ENCODE data around the gene CAPN5.
A peak's percentile ranks its signal among the peaks of the same experiment; 100 is the strongest.
"Not testable (repeated sequence)": the region's sequence is repeated elsewhere in the genome, so short reads cannot be mapped to it uniquely, and the experiment has no call there.

CAPN5 gene

GRCh38 chr11:77066229-77067042, at the start of gene CAPN5:
CAPN5 (plus strand) TSS chr11:77066971; CDS start chr11:77084887, 17,916 bp downstream.
- DNase-seq = peak; percentile 95

DNA sequence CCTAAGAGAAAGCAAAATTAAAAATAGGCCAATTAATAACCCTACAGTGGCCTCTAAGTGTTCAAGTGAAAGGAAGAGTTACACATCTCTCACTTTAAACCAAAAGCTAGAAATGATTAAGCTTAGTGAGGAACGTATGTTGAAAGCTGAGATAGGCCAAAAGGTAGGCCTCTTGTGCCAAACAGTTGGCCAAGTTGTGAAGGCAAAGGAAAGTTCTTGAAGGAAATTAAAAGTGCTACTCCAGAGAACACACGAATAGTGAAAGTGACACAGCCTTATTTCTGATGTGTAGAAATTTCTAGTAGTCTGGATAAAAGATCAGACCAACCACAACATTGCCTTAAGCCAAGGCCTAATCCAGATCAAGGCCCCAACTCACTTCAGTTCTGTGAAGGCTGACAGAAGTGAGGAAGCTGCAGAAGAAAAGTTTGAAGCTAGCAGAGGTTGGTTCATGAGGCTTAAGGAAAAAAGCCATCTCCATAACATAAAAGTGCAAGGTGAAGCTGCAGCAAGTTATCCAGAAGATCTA, 48.3 kb upstream of the CAPN5 start:
- not testable (repeated sequence) for DNase-seq

- DNase-seq = no peak
Measured at GRCh38 chr11:77019976-77020595, 46.7 kb upstream of the CAPN5 start.

GRCh38 chr11:77020734-77021133, 46.0 kb upstream of the CAPN5 start:
- DNase-seq = no peak

GRCh38 chr11:77024745-77025144, 42.0 kb upstream of the CAPN5 start:
- DNase-seq = no peak

DNA sequence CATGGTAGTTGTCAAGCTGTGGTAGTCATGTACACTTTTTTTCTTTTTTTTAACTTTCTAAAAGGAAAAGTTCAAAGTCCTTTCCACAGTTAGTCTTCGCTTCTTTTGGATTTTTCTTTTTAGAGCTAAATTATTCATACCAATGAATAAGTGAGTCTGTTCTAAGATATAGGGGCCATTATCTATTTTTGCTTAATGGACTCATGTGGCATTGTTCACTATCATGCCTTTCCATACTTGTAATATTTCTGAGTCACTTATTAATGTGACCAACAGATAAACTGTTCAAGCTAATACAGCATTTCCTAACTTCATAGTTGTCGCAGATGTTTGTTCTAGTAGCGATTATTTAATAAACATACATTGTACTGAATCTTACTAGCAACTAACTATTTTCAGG, 40.5 kb upstream of the CAPN5 start:
- no peak for DNase-seq

DNA sequence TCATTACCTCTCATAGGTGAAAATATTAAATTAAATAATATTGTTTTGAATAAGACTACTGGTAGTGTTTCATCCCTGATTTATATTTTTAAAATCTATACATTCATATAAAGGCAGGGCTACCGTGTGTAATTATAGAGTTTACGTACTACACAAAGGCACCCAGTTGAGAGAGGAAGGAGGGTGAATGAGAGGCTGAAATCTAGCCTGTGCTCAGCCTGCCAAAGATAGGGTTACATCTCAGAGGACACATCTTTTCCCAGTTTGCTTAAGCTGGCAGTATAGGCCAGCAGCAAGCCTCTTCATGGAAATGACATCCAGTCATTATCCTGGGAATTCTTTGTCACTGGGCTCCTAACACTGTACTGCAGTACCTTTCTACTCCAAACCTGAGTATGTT, 40.0 kb upstream of the CAPN5 start:
- DNase-seq = no peak

- no peak for DNase-seq
Measured at GRCh38 chr11:77027275-77027674, 39.5 kb upstream of the CAPN5 start.

DNA sequence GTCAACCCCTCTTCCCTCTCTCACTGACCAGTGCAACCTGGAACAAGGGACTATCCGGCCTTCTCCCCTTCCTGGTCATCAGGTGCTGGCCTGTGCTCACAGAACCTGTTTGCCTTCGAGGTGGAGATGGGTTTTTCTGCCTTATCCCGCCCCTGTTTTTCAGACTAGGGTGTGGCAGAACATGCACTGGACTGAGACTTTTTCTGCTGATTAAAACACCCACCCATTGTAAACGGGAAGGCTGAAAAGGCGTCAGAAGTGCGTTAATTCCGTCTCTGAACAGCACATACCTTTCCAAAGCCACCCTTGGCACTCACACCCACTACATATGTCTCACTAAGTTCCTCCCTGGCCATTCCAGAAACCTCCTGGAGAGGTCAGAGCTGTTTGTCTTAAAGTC, 36.9 kb upstream of the CAPN5 start:
- no peak for DNase-seq

- DNase-seq = no peak
Measured at GRCh38 chr11:77030834-77031414, 35.8 kb upstream of the CAPN5 start.

GRCh38 chr11:77031599-77031998, 35.2 kb upstream of the CAPN5 start:
- no peak for DNase-seq

GRCh38 chr11:77035039-77035438, 31.7 kb upstream of the CAPN5 start:
- DNase-seq = no peak

DNA sequence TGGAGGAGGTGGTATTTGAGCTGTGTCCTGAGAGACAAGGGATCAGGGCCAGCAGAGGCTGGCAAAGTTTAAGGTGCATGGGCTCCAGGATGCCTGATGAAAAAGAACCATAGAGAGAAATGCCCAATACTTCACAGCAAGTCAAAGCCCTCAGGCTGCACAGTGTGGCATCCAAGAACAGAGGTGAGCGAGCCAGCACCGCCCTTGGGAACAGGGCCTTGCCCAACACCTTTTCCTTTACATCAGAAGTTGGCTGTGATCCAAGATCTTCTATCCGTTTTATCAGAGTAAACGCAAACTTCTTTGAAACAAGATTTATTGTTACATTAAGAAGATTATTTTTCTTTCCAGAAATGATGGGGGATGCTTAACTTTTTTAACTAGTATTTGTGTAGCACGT, 31.2 kb upstream of the CAPN5 start:
- no peak for DNase-seq

GRCh38 chr11:77036398-77036797, 30.4 kb upstream of the CAPN5 start:
- DNase-seq = no peak

DNA sequence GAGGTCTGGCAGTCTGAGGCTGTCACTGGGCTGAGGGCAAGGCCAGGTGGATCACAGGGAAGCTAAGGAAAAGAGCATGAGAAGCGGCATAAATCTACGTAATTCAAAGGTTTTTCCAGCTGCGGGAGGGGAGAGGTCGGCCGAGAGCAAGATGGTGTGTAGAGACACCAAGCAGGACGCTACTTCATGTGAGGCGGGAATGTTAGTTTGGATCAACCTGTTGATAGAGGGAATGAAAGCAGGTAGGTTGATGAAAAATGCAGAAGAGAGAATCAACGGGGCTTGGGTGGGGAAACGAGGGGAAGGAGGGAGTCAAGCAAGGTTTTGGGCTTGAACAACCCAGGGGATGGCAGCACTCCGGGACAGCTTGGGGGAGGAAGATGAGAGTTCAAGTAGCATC, 29.7 kb upstream of the CAPN5 start:
- no peak for DNase-seq

DNA sequence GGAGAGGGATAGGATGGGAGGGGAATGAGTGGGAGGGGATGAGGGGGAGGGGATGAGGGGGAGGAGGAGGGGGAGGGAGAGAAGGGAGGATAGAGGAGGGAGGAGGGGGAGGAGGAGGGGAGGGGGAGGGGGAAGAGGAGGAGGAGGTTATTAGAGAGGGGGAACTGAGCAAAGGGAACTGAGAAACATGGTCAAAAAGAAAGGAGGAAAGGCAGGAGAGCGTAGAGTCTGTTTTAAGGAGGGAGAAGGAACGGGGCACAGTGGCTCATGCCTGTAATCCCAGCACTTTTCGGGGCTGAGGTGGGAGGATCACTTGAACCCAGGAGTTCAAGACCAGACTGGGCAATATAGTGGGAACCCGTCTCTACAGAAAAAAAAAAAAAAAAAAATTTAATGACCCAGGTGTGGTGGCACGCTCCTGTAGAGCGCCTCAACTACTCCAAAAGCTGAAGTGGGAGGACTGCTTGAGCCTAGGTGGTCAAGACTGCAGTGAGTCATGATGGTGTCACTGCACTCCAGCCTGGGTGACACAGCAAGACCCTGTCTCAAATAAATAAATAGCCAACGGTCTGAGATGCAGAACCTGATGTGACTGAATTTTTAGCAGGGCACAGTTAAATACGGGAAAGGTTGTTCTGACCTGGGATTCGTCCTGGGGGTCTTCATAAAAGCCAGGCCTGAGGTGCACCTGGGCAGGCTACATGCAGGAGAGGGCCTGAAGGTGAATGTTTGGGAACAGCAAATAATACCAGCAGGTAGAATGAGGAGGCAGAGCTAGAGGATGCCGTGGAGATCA, 28.5 kb upstream of the CAPN5 start:
- no peak for DNase-seq

DNA sequence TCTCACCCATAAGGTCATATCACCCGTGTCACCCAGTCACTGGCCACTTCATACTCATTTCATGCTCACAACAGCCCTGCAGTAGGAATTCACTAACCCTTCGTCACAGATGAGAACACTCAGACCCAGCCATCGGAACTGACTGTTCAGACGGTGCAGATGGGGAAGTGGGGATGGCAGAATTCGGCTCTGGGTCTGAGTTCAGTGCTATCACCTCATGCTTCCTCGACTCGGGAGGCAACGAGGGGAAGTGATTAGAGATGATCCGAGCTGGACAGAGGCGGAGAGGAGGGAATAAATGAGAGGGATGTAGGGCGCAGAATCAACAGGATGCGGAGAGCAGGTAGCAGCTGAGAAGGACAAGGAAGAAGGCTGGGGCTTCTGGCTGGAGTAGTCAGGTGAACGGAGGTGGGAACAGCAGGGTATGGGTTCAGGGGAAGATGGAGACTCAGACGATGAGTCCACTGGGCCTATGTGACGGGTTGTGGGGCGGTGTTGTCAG, 27.9 kb upstream of the CAPN5 start:
- DNase-seq = no peak

GRCh38 chr11:77039491-77040400, 27.0 kb upstream of the CAPN5 start:
- DNase-seq = no peak

DNA sequence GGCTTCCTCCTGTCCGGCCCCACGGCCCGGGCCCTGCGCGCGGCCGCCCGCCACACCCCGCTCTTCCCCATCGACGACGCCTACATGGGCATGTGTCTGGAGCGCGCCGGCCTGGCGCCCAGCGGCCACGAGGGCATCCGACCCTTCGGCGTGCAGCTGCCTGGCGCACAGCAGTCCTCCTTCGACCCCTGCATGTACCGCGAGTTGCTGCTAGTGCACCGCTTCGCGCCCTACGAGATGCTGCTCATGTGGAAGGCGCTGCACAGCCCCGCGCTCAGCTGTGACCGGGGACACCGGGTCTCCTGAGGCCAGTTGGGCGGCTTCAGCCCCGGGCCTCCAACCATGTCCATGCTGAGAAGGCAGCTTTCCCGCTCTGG, 26.4 kb upstream of the CAPN5 start:
- no peak for DNase-seq

GRCh38 chr11:77040889-77041288, 25.9 kb upstream of the CAPN5 start:
- DNase-seq = no peak

GRCh38 chr11:77042111-77042726, 24.6 kb upstream of the CAPN5 start:
- DNase-seq = no peak
